K562 (cell line): Measurements from ENCODE around the gene ACE. TPM values are rescaled to one million over a fixed set of nuclear protein-coding genes. Genes with fewer than 3 reads are reported as not detected.

ENCODE experiments used
- CBX2 ChIP-seq: fragments of 200-600 bp; sonication (generic); IDR thresholded peaks from one replicate; pipeline ENCODE4 v1.6.1; 2012; ENCODE audit warnings: mild to moderate bottlenecking, low read length, inconsistent platforms; ENCODE audit not compliant: insufficient read depth, poor library complexity, severe bottlenecking
- CHD2 ChIP-seq: IDR thresholded peaks from 2 replicates; pipeline ENCODE4 v1.6.1; 2011; ENCODE audit warnings: low read depth, low read length
- ELF4 ChIP-seq: fragments of 450-650 bp; formaldehyde crosslinking; IDR thresholded peaks from 2 replicates; pipeline ENCODE4 v1.4.0; 2022; ENCODE audit warnings: missing genetic modification characterization
- KDM5B ChIP-seq: fragments of 200-600 bp; sonication (generic); IDR thresholded peaks from 2 replicates; pipeline ENCODE4 v1.6.1; 2012; ENCODE audit warnings: low read depth, mild to moderate bottlenecking, moderate library complexity, low read length, control low read depth, inconsistent platforms; ENCODE audit not compliant: insufficient replicate concordance
- MAFG ChIP-seq: fragments of 450-650 bp; conservative IDR thresholded peaks from 2 replicates; pipeline ENCODE4 v1.6.1; 2016; ENCODE audit warnings: missing genetic modification characterization, missing compliant biosample characterization
- MAZ ChIP-seq, 2 experiments: fragments of 450-650 bp in 1 of 2; sonication (generic) in 1 of 2; formaldehyde crosslinking; IDR thresholded peaks in 1 of 2; conservative IDR thresholded peaks in 1 of 2; 2 replicates each; pipeline versions ENCODE4 v1.4.0 to v1.5.0; 2020; ENCODE audit warnings: mild to moderate bottlenecking in 1 of 2, missing genetic modification reagents in 1 of 2
- MEIS2 ChIP-seq: fragments of 450-650 bp; IDR thresholded peaks from 2 replicates; pipeline ENCODE4 v1.6.1; 2014; ENCODE audit warnings: mild to moderate bottlenecking; ENCODE audit not compliant: partially characterized antibody
- MTA3 ChIP-seq: fragments of 450-650 bp; formaldehyde crosslinking; IDR thresholded peaks from 2 replicates; pipeline ENCODE4 v1.6.1; 2017; ENCODE audit warnings: mild to moderate bottlenecking, borderline replicate concordance
- SRSF3 ChIP-seq: fragments of 200-400 bp; formaldehyde crosslinking; IDR thresholded peaks from 2 replicates; pipeline ENCODE4 v1.6.1; 2016; ENCODE audit warnings: mild to moderate bottlenecking, low read length, moderate library complexity; ENCODE audit not compliant: insufficient read depth
- TCF3 ChIP-seq: sonication (generic); formaldehyde crosslinking; IDR thresholded peaks from 2 replicates; pipeline ENCODE4 v1.4.0; 2020; ENCODE audit warnings: mild to moderate bottlenecking, missing genetic modification reagents
- XRCC4 ChIP-seq: IDR thresholded peaks from one replicate; pipeline ENCODE4 v1.6.1; 2011; ENCODE audit not compliant: insufficient read depth, insufficient read length; ENCODE audit errors: extremely low read depth
- ZBTB17 ChIP-seq: fragments of 450-650 bp; formaldehyde crosslinking; IDR thresholded peaks from 2 replicates; pipeline ENCODE4 v1.4.0; 2020; ENCODE audit warnings: mild to moderate bottlenecking
- ZC3H11A ChIP-seq: IDR thresholded peaks from 2 replicates; pipeline ENCODE4 v1.6.1; 2012; ENCODE audit warnings: low read depth, low read length, improper control_type of control experiment
- ZFP30 ChIP-seq: fragments of 250-450 bp; sonication (Bioruptor Pico); IDR thresholded peaks from 2 replicates; pipeline ENCODE4 v1.8.0; 2022; ENCODE audit warnings: moderate library complexity, mild to moderate bottlenecking, inconsistent platforms, borderline replicate concordance
- ZNF263 ChIP-seq: sonication (generic); formaldehyde crosslinking; IDR thresholded peaks from 2 replicates; pipeline ENCODE4 v1.8.0; 2022; ENCODE audit warnings: mild to moderate bottlenecking, missing genetic modification reagents, borderline replicate concordance
- ZNF311 ChIP-seq: fragments of 250-450 bp; sonication (Bioruptor Pico); IDR thresholded peaks from 2 replicates; pipeline ENCODE4 v1.4.0; 2020; ENCODE audit warnings: mild to moderate bottlenecking, moderate library complexity
- ZNF507 ChIP-seq: conservative IDR thresholded peaks from 2 replicates; pipeline ENCODE4 v1.6.1; 2017; ENCODE audit warnings: missing genetic modification characterization, missing compliant biosample characterization
- ZNF644 ChIP-seq: fragments of 200-800 bp; sonication (Bioruptor generic); IDR thresholded peaks from 2 replicates; pipeline ENCODE4 v1.6.1; 2016; ENCODE audit warnings: low read depth, missing genetic modification characterization, missing compliant biosample characterization
- polyA plus RNA-seq, 8 experiments: library from polyadenylated mRNA; depleted of rRNA in 4 of 8; stranded (reverse) in 5 of 8; unstranded in 3 of 8; fragments of >200 nt; fragmentation: Nextera tagmentation in 2 of 8; fragmentation: Illumina TruSeq in 1 of 8; extraction: Ambion mirVana in 2 of 8; extraction: Trizol in 1 of 8; gene quantifications; 2 replicates each; pipeline versions ENCODE4 v1.2.1 to v1.2.3, GENCODE V29; 2011 to 2014; ENCODE audit warnings: inconsistent platforms in 1 of 8, missing spikeins in 1 of 8
- total RNA-seq, 7 experiments: library from RNA; depleted of rRNA in 6 of 7; stranded (reverse); fragments of >200 nt in 6 of 7; fragmentation: Illumina TruSeq in 2 of 7; extraction: Trizol in 2 of 7; gene quantifications; 2 replicates each; pipeline versions ENCODE4 v1.2.1 to v1.2.3, GENCODE V29; 2011 to 2021; ENCODE audit warnings: low replicate concordance in 1 of 7
- TF ChIP-seq, protein P1 (sequence below): fragments of 250-450 bp; sonication (Bioruptor Pico); IDR thresholded peaks from 2 replicates; pipeline ENCODE4 v1.4.0; 2020; ENCODE audit warnings: mild to moderate bottlenecking, moderate library complexity
- TF ChIP-seq, protein P2 (sequence below): fragments of 250-450 bp; sonication (Bioruptor Pico); IDR thresholded peaks from 2 replicates; pipeline ENCODE4 v1.5.0; 2021; ENCODE audit warnings: mild to moderate bottlenecking, moderate library complexity
- TF ChIP-seq, protein P3 (sequence below): IDR thresholded peaks from 2 replicates; pipeline ENCODE4 v1.6.1; 2014; ENCODE audit warnings: antibody characterized with exemption

ACE gene
- total and polyA plus RNA-seq, 9 of the 15 experiments (the other 6 are each of a cell fraction or from before 2014, with no cell fraction given) = 0.07 to 2.5 (median 0.47) TPM; not detected in 1

DNA sequence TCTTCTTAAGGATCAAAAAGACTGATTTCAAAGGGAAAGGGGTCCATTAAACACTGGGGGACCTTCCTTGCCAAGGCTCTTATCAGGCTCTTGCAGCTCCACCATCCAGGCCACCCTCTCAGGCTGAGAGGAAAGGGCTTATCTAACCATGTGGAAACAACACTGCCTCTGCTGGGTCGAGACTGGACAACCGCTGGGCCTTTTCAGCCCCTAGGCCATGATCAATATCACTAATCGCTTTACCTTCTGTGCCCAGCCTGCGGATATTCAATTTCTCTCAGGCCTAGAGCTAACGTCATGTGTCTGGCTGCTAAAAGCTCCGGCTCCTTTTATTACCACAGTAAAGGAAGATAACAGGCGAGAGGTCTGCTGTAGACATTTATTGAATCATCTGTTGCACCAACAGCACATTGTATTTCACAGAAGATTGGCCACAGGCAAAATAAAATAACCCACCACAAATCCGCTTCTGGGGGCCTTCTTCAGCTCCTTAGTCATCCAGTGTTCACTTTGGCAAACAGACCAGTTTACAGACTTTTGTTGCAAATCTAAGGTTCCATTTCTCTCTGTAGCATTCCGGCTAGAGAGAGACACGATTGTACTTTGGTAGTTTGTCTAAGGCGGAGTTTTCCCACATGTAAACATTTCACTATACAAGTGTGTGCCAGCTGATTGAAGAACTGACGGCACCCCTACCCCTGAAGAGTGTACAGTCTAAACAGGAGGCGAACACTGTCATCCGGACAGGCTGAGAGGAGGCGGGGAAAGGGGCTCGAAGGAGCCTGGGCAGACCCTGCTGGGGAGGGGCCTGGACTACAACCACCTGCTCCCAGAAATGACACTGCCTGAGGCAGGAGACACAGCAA is 44.7 kb upstream of the ACE start (continued):
- TF ChIP-seq, protein P1, sequence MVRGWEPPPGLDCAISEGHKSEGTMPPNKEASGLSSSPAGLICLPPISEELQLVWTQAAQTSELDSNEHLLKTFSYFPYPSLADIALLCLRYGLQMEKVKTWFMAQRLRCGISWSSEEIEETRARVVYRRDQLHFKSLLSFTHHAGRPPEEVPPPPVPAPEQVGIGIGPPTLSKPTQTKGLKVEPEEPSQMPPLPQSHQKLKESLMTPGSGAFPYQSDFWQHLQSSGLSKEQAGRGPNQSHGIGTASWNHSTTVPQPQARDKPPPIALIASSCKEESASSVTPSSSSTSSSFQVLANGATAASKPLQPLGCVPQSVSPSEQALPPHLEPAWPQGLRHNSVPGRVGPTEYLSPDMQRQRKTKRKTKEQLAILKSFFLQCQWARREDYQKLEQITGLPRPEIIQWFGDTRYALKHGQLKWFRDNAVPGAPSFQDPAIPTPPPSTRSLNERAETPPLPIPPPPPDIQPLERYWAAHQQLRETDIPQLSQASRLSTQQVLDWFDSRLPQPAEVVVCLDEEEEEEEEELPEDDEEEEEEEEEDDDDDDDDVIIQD (CRISPR knock-in tag) = no peak
- TF ChIP-seq CHD2 = no peak
- TF ChIP-seq ZBTB17 = 0 out of 2 replicates have a peak, but pooled peaks have one; percentile 9
- TF ChIP-seq ZNF507 (tag) = no peak
- TF ChIP-seq MAZ (CRISPR knock-in tag; conservative IDR thresholded peaks at IDR 0.05 in 1 of 2, IDR thresholded peaks at IDR 0.05 in 1 of 2) = peak; percentile 52 to 53; a peak in 2 of 4 replicates
- no peak for TF ChIP-seq CBX2
- TF ChIP-seq ELF4 = peak; percentile 83
- no peak for TF ChIP-seq ZC3H11A
- TF ChIP-seq TCF3 (CRISPR knock-in tag) = peak; percentile 96
- no peak for TF ChIP-seq ZFP30
- TF ChIP-seq, protein P2, sequence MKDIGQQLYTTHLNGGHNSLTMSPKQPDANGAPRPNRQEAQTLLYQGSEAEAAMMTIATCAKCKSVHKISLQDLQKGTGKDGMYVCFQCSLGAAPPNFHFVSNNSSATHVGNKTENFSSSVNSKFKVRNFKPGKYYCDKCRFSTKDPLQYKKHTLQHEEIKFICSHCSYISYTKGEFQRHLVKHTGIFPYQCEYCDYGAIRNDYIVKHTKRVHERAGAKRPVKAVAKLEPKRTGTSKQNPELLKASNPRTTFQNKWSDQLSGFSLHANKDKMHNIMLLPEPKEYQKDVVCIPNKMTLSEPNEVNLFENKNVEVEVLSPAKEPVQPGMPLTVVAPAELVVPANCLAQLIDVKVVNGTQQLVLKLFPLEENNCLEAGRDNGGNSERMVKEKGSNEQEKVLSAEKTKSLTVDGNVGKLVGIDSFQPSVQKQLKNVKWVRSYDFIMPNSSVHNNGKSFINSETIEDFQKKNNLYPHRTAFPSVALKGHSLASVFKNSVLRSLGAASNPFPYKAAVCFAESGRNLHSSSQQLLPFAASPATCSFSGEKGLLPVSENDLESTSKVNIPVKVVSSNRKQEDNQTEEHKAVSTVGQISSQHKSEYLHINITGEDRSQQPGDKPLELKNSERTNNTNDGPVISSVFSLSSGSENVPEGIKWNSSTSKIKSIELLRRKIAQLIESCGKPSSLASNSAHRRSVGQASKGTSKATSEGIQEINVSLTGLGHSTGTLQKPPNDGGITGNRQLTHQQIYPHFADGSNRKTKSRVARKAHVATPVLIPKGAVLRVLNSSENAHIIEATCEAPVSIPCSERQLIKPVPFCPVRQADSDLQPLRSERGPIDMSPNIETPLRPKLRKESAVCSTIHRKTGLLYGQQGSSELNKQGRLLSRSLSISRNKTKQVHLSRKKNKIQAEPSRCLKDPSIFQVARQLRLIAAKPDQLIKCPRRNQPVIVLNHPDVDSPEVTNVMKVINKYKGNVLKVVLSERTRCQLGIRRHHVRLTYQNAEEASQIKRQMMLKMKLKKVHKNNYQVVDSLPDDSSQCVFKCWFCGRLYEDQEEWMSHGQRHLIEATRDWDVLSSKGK (CRISPR knock-in tag) = no peak
- peak; percentile 1 for TF ChIP-seq MEIS2
- TF ChIP-seq ZNF644 (tag) = peak; percentile 74; the same call in 1 of the 2 replicates
- TF ChIP-seq KDM5B = peak; percentile 37
- TF ChIP-seq ZNF311 = peak; percentile 73
- TF ChIP-seq, protein P3, sequence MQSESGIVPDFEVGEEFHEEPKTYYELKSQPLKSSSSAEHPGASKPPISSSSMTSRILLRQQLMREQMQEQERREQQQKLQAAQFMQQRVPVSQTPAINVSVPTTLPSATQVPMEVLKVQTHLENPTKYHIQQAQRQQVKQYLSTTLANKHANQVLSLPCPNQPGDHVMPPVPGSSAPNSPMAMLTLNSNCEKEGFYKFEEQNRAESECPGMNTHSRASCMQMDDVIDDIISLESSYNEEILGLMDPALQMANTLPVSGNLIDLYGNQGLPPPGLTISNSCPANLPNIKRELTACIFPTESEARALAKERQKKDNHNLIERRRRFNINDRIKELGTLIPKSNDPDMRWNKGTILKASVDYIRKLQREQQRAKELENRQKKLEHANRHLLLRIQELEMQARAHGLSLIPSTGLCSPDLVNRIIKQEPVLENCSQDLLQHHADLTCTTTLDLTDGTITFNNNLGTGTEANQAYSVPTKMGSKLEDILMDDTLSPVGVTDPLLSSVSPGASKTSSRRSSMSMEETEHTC = peak; percentile 20; the same call in 1 of the 2 replicates
- no peak for TF ChIP-seq XRCC4
- peak; percentile 92 for TF ChIP-seq MTA3
- 0 out of 2 replicates have a peak, but pooled peaks have one; percentile 22 for TF ChIP-seq MAFG (tag)
- 0 out of 2 replicates have a peak, but pooled peaks have one; percentile 22 for TF ChIP-seq ZNF263 (CRISPR knock-in tag)
- no peak for TF ChIP-seq SRSF3
